ENCODE measurements around the gene ST7L.

DNA sequence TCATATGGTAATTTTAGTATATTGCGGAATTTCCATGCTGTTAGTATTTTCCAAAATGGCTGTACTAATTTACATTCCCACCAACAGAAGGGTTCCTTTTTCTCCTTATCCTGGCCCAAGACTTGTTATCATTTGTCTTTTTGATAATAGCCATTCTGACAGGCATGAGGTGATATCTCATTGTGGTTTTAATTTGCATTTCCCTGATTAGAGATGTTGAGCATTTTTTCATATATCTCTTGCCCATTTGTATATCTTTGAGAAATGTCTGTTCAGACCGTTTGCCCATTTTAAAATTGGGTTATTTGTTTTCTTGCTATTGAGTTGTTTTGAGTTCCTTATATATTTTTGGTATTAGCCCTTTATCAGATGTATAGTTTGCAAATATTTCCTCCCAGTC is 14.7 kb upstream of the ST7L start:
- TF ChIP-seq SUZ12 (IDR thresholded peaks at IDR 0.05; ENCODE audit: extremely low read depth, insufficient read depth, insufficient read length) (no peak), ZNF274 (IDR thresholded peaks at IDR 0.05; ENCODE audit: low read depth, low read length) (no peak), YY1 (IDR thresholded peaks at IDR 0.05; ENCODE audit: insufficient read depth, insufficient read length) (no peak)

Data from NT2/D1 (cell line).